MCF 10A (cell line): Measurements from ENCODE around the gene DDX18. TPM values are rescaled to one million over a fixed set of nuclear protein-coding genes. Genes with fewer than 3 reads are reported as not detected.

Experiments
- BruUV-seq: library from RNA; stranded (reverse); fragments of 400-500 nt; replicated peaks from 2 replicates; lab custom pipeline; 2021; lab: Mats Ljungman, UMichigan
- CTCF ChIA-PET: fragments of 300-600 bp; sonication (Branson Sonifier 250); formaldehyde crosslinking; extraction: SDS; loops from one replicate; lab custom pipeline; 2021; ENCODE audit warnings: antibody characterized with exemption, inconsistent platforms; lab: Yijun Ruan, JAX
- POLR2A ChIA-PET: fragments of 300-600, 350-650 bp; sonication (Branson Sonifier 250); formaldehyde crosslinking; extraction: SDS; loops from one replicate; lab custom pipeline; 2020; ENCODE audit warnings: antibody characterized with exemption, inconsistent platforms; lab: Yijun Ruan, JAX
- DNase-seq: peaks from one replicate; pipeline ENCODE4 v3.0.0-alpha.2; 2018; ENCODE audit not compliant: unreplicated experiment
- H3K27ac Mint-ChIP-seq: one replicate; pipeline ENCODE4 v1.8.0; 2022; ENCODE audit warnings: mild to moderate bottlenecking, low read depth, mixed read lengths; ENCODE audit not compliant: unreplicated experiment
- H3K27me3 Mint-ChIP-seq: one replicate; pipeline ENCODE4 v1.8.0; 2022; ENCODE audit warnings: mixed read lengths; ENCODE audit not compliant: insufficient read depth, unreplicated experiment
- H3K36me3 Mint-ChIP-seq: one replicate; pipeline ENCODE4 v1.8.0; 2022; ENCODE audit warnings: mild to moderate bottlenecking, moderate library complexity, mixed read lengths; ENCODE audit not compliant: insufficient read depth, unreplicated experiment
- H3K4me1 Mint-ChIP-seq: one replicate; pipeline ENCODE4 v1.8.0; 2022; ENCODE audit warnings: mixed read lengths; ENCODE audit not compliant: insufficient read depth, unreplicated experiment
- H3K4me3 Mint-ChIP-seq: one replicate; pipeline ENCODE4 v1.8.0; 2022; ENCODE audit warnings: mild to moderate bottlenecking, moderate library complexity, mixed read lengths; ENCODE audit not compliant: unreplicated experiment
- H3K9me3 Mint-ChIP-seq: one replicate; pipeline ENCODE4 v1.8.0; 2022; ENCODE audit warnings: mixed read lengths; ENCODE audit not compliant: unreplicated experiment
- CTCF ChIP-seq: fragments of 200-600 bp; IDR thresholded peaks from one replicate; pipeline ENCODE4 v1.8.0; 2022; ENCODE audit warnings: antibody characterized with exemption, mild to moderate bottlenecking; ENCODE audit not compliant: unreplicated experiment
- intact Hi-C: fragments of 100-400 bp; cut with micrococcal nuclease; formaldehyde crosslinking; loops from 2 replicates; pipeline ENCODE4 v1.14.1; 2022
- total RNA-seq: library from RNA; stranded (reverse); gene quantifications from 2 replicates; pipeline ENCODE4 v1.2.3, GENCODE V29; 2022

Gene DDX18
- total RNA-seq, 1 experiment from 2014 or later: 101 TPM

GRCh38 chr2:117835990-117836760 lies 21.7 kb downstream of the DDX18 start:
- intact Hi-C loops: loop anchor here (1.0 kb wide), 1 partner anchor 167 kb away; no protein-coding TSS in a partner anchor
- TF ChIP-seq CTCF: peak; percentile 54
- CTCF ChIA-PET: interaction anchor here (0.6 to 3.1 kb wide), 6 partner anchors 10 to 278 kb away, joined by 3 to 19 read pairs (median 4); partner anchors contain the start of gene DDX18
- POLR2A ChIA-PET: no interaction called here
- Mint-ChIP-seq H3K27me3 (no peaks in the 10 kb centered on the region), H3K4me1 (no peaks in the 10 kb centered on the region), H3K36me3 (peaks cover 36% of the 10 kb centered on the region), H3K27ac (no peak overlapping the region), H3K4me3 (no peak overlapping the region), H3K9me3 (no peaks in the 10 kb centered on the region)
- BruUV-seq: no TSS peak
- peak; percentile 43 for DNase-seq

GRCh38 chr2:117845304-117845703 lies 30.8 kb downstream of the DDX18 start:
- Mint-ChIP-seq H3K9me3 (no peaks in the 10 kb centered on the region), H3K4me1 (no peaks in the 10 kb centered on the region), H3K27me3 (peaks cover 8% of the 10 kb centered on the region), H3K4me3 (no peak overlapping the region), H3K27ac (no peak overlapping the region), H3K36me3 (no peaks in the 10 kb centered on the region)
- intact Hi-C loops: no loop called here
- POLR2A ChIA-PET: no interaction called here
- BruUV-seq: no TSS peak
- no peak for DNase-seq
- TF ChIP-seq CTCF: no peak
- CTCF ChIA-PET: no interaction called here

DNA sequence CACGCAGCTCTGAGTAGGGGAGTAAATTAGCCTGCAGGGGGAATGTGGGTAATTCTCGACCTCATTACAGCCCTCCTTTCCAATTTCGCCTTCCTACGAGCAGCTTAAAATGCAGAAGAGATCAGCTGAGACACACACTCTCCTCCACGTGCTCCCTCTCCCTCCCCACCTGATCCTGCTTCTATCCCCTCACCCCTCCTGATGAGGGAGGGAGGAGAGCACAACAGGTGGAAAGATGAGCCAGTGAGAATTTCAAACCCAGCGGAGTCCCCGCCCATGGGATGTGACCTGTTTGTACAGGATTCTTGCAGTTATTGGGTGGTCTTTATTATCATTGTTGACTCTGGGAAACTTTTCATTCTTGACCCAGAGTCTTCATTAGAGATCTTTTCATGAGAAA lies 35.5 kb downstream of the DDX18 start:
- no TSS peak for BruUV-seq
- no peaks in the 10 kb centered on the region for H3K4me1 Mint-ChIP-seq
- intact Hi-C loops: no loop called here
- no peaks in the 10 kb centered on the region for H3K9me3 Mint-ChIP-seq
- ChIA-PET POLR2A (no interaction called here), CTCF (no interaction called here)
- no peak overlapping the region for H3K4me3 Mint-ChIP-seq
- H3K36me3 Mint-ChIP-seq: no peaks in the 10 kb centered on the region
- H3K27me3 Mint-ChIP-seq: peaks cover 15% of the 10 kb centered on the region
- TF ChIP-seq CTCF: no peak
- no peak for DNase-seq
- no peak overlapping the region for H3K27ac Mint-ChIP-seq

DNA sequence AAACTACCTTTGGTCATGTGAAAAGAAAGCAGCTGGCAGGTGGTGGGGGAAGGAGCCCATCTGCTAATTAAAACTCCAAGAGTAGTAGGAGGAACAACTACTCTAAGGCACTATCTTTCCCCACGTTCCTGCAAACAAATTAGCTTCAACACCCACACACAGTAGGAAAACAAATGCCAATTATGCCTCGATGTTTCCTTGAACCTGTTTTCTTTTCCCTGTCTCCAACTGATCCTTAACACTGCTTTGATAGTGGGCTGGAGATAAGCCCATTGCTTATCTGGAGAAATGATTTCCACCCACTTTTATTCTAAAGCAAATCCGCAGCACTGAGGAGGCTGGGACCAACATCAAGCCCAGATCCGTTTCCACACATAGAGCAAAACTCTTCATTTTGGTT lies 36.0 kb downstream of the DDX18 start:
- Mint-ChIP-seq H3K27me3 (peaks cover 15% of the 10 kb centered on the region), H3K36me3 (no peaks in the 10 kb centered on the region), H3K4me3 (no peak overlapping the region), H3K9me3 (no peaks in the 10 kb centered on the region), H3K4me1 (no peaks in the 10 kb centered on the region), H3K27ac (no peak overlapping the region)
- TF ChIP-seq CTCF: no peak
- no TSS peak for BruUV-seq
- ChIA-PET POLR2A (no interaction called here), CTCF (no interaction called here)
- intact Hi-C loops: no loop called here
- no peak for DNase-seq
